Measurements from ENCODE around the gene VANGL1. TPM values are rescaled to one million over a fixed set of nuclear protein-coding genes. Genes with fewer than 3 reads are reported as not detected.

Gene VANGL1
- total and polyA plus RNA-seq, 4 donors: 2.5 to 6.8 (median 3.5) TPM

DNA sequence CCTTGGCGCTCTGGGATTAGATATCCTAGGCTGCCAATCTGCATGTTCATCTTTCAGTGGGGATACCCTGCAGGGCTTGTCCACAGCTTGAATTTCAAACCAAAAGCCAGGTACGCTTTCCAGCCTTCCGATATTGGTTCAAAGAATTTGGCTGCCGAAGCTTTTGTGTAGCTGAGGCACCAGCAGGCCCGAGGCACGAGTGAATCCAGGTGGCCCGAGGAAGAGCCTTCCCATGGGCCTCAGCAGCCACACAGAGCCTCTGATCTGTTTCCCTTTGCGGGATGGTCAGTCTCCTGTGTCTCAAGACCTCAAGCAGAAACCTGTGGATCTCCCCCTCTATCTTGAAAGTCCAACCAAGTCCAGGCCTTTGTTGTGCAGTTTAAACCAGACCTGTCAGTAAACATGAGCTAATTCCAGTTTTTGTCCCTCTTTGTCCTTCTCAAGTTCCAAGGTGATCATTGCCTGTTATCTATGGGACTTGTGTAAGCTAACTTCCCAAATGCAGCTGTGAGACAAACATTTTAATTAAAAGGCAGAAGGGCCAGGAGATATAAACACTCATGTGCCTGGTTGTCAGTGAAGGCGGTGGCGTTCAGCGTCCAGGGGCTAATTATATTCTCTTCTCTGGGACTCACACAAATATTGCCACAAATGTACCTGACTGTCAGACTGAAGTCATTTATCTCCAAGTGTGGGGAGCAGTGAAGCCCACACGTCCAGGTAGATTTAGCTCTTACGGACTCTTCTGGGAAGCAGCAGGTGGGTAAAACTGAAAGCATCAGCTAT, 30.6 kb downstream of the VANGL1 start:
- Histone ChIP-seq H3K9me3 (ENCODE audit: control insufficient read depth in 4 of 4, low read length in 3 of 4) (no peaks in the 10 kb centered on the region), H3K27ac (ENCODE audit: low read depth in 1 of 2, low read length in 2 of 2) (no peak overlapping the region), H3K4me3 (ENCODE audit: low read depth in 1 of 3, low read length in 3 of 3) (no peak overlapping the region), H3K4me1 (ENCODE audit: control insufficient read depth in 4 of 4, insufficient read depth in 4 of 4, low read length in 3 of 4) (no peaks in the 10 kb centered on the region), H3K27me3 (ENCODE audit: control insufficient read depth in 4 of 4, insufficient read depth in 4 of 4, low read length in 3 of 4) (no peaks in the 10 kb centered on the region), H3K36me3 (ENCODE audit: control insufficient read depth in 4 of 4, insufficient read depth in 3 of 4, low read depth in 1 of 4, low read length in 3 of 4) (peaks cover 0 to 7% (median 3%) of the 10 kb centered on the region in 4 donors), H3K9ac (ENCODE audit: low read depth in 1 of 2, low read length in 2 of 2) (no peak overlapping the region)
- no peak for DNase-seq (ENCODE audit: low spot score)
- WGBS: 95% methylated on average over 13 of the region's 13 CpGs
- TF ChIP-seq GABPA (IDR thresholded peaks at IDR 0.05 in 1 of 2, conservative IDR thresholded peaks at IDR 0.05 in 1 of 2): no peak
- TF ChIP-seq RXRA (IDR thresholded peaks at IDR 0.05): no peak
- TF ChIP-seq, protein P1, sequence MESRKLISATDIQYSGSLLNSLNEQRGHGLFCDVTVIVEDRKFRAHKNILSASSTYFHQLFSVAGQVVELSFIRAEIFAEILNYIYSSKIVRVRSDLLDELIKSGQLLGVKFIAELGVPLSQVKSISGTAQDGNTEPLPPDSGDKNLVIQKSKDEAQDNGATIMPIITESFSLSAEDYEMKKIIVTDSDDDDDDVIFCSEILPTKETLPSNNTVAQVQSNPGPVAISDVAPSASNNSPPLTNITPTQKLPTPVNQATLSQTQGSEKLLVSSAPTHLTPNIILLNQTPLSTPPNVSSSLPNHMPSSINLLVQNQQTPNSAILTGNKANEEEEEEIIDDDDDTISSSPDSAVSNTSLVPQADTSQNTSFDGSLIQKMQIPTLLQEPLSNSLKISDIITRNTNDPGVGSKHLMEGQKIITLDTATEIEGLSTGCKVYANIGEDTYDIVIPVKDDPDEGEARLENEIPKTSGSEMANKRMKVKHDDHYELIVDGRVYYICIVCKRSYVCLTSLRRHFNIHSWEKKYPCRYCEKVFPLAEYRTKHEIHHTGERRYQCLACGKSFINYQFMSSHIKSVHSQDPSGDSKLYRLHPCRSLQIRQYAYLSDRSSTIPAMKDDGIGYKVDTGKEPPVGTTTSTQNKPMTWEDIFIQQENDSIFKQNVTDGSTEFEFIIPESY (IDR thresholded peaks at IDR 0.05): no peak
- TF ChIP-seq HNF4G (IDR thresholded peaks at IDR 0.05): no peak
- TF ChIP-seq FOXA2 (IDR thresholded peaks at IDR 0.05): no peak
- TF ChIP-seq, protein P2, sequence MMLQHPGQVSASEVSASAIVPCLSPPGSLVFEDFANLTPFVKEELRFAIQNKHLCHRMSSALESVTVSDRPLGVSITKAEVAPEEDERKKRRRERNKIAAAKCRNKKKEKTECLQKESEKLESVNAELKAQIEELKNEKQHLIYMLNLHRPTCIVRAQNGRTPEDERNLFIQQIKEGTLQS (IDR thresholded peaks at IDR 0.05): no peak
- TF ChIP-seq, protein P3, sequence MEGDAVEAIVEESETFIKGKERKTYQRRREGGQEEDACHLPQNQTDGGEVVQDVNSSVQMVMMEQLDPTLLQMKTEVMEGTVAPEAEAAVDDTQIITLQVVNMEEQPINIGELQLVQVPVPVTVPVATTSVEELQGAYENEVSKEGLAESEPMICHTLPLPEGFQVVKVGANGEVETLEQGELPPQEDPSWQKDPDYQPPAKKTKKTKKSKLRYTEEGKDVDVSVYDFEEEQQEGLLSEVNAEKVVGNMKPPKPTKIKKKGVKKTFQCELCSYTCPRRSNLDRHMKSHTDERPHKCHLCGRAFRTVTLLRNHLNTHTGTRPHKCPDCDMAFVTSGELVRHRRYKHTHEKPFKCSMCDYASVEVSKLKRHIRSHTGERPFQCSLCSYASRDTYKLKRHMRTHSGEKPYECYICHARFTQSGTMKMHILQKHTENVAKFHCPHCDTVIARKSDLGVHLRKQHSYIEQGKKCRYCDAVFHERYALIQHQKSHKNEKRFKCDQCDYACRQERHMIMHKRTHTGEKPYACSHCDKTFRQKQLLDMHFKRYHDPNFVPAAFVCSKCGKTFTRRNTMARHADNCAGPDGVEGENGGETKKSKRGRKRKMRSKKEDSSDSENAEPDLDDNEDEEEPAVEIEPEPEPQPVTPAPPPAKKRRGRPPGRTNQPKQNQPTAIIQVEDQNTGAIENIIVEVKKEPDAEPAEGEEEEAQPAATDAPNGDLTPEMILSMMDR (IDR thresholded peaks at IDR 0.05; ENCODE audit: low read depth, low read length, missing input control): no peak
- no peak for TF ChIP-seq SP1 (IDR thresholded peaks at IDR 0.05)
- no peak for TF ChIP-seq TAF1 (conservative IDR thresholded peaks at IDR 0.05)
- TF ChIP-seq RAD21 (IDR thresholded peaks at IDR 0.05): no peak
- no peak for TF ChIP-seq HNF4A (conservative IDR thresholded peaks at IDR 0.05)
- TF ChIP-seq, protein P4, sequence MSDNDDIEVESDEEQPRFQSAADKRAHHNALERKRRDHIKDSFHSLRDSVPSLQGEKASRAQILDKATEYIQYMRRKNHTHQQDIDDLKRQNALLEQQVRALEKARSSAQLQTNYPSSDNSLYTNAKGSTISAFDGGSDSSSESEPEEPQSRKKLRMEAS (IDR thresholded peaks at IDR 0.05): no peak
- TF ChIP-seq FOXA1 (IDR thresholded peaks at IDR 0.05): no peak
- no peak for TF ChIP-seq JUND (IDR thresholded peaks at IDR 0.05)

DNA sequence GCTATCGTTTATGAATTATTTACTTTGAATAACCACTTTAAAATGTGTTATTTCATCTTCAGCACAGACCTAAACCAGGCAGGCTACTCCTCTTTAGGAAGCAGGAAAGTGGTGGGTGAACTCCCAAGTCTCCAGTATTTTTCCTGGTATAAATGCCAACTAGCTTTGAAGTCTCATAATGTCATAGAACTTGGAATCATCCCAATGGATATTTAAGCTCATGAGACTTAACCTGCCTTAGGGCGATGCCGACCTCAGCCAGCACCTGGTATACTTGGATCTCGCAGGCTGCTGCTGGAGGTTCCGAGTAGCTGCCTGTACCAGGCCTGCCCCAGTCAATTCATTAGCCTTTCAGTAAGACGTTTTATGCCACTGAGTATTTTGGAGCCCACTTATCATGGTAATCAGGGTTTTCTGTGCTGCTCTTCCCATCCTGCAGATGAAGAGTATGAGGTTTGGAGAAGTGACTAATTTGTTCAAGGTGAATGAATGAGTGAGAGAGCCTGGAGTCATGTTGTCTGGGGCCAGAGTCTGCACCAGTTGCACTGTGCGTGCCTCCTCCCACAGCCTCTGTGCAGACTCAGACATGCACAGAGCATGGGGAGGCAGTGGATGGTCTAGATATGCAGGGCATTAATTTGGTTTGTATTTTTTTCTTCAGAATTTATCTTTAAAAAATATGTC, 34.9 kb downstream of the VANGL1 start:
- Histone ChIP-seq H3K27me3 (ENCODE audit: control insufficient read depth in 4 of 4, insufficient read depth in 4 of 4, low read length in 3 of 4) (no peaks in the 10 kb centered on the region), H3K4me3 (ENCODE audit: low read depth in 1 of 3, low read length in 3 of 3) (no peak overlapping the region), H3K9ac (ENCODE audit: low read depth in 1 of 2, low read length in 2 of 2) (no peak overlapping the region), H3K27ac (ENCODE audit: low read depth in 1 of 2, low read length in 2 of 2) (no peak overlapping the region), H3K4me1 (ENCODE audit: control insufficient read depth in 4 of 4, insufficient read depth in 4 of 4, low read length in 3 of 4) (no peaks in the 10 kb centered on the region), H3K36me3 (ENCODE audit: control insufficient read depth in 4 of 4, insufficient read depth in 3 of 4, low read depth in 1 of 4, low read length in 3 of 4) (peaks cover 0 to 3% (median 0%) of the 10 kb centered on the region in 4 donors), H3K9me3 (ENCODE audit: control insufficient read depth in 4 of 4, low read length in 3 of 4) (no peaks in the 10 kb centered on the region)
- WGBS: 90% methylated on average over 7 of the region's 7 CpGs
- DNase-seq (ENCODE audit: low spot score): no peak
- TF ChIP-seq EGR1 (IDR thresholded peaks at IDR 0.05; ENCODE audit: low read depth in 2 of 2): no peak

Measured in liver (tissue), 9 donors.